HepG2 (cell line): ENCODE results near the gene SRCIN1. TPM values are rescaled to one million over a fixed set of nuclear protein-coding genes. Genes with fewer than 3 reads are reported as not detected.

Experiments
- ATM ChIP-seq: fragments of 450-650 bp; IDR thresholded peaks from 2 replicates; pipeline ENCODE4 v1.7.1; 2017; ENCODE audit warnings: mild to moderate bottlenecking, borderline replicate concordance
- CBX2 ChIP-seq, 2 experiments: fragments of 200-600 bp in 1 of 2; sonication (generic); formaldehyde crosslinking in 1 of 2; IDR thresholded peaks; 2 replicates each; pipeline versions ENCODE4 v1.7.0 to v1.8.1; 2018 to 2022; ENCODE audit warnings: low read depth in 2 of 2, low read length in 1 of 2, mild to moderate bottlenecking in 1 of 2, missing genetic modification reagents in 1 of 2
- EED ChIP-seq: sonication (generic); formaldehyde crosslinking; IDR thresholded peaks from 2 replicates; pipeline ENCODE4 v1.5.0; 2020; ENCODE audit warnings: mild to moderate bottlenecking, missing genetic modification reagents
- MIER2 ChIP-seq: IDR thresholded peaks from 2 replicates; pipeline ENCODE4 v1.6.1; 2016; ENCODE audit warnings: missing biosample characterization, missing genetic modification reagents
- NFIB ChIP-seq: sonication (generic); formaldehyde crosslinking; IDR thresholded peaks from 2 replicates; pipeline ENCODE4 v1.9.0; 2021; ENCODE audit warnings: missing genetic modification reagents, mild to moderate bottlenecking, borderline replicate concordance
- NRL ChIP-seq: sonication (generic); formaldehyde crosslinking; IDR thresholded peaks from 2 replicates; pipeline ENCODE4 v1.5.0; 2020; ENCODE audit warnings: missing genetic modification reagents, mild to moderate bottlenecking, moderate library complexity, borderline replicate concordance
- TARDBP ChIP-seq: sonication (generic); formaldehyde crosslinking; IDR thresholded peaks from 2 replicates; pipeline ENCODE4 v1.8.0; 2022; ENCODE audit warnings: mild to moderate bottlenecking, missing genetic modification reagents
- ZNF264 ChIP-seq: sonication (generic); formaldehyde crosslinking; IDR thresholded peaks from 2 replicates; pipeline ENCODE4 v1.4.0; 2020; ENCODE audit warnings: missing genetic modification reagents
- ZNF572 ChIP-seq: sonication (generic); formaldehyde crosslinking; IDR thresholded peaks from 2 replicates; pipeline ENCODE4 v1.5.1; 2020; ENCODE audit warnings: mild to moderate bottlenecking, missing genetic modification reagents
- ZNF841 ChIP-seq: sonication (generic); formaldehyde crosslinking; IDR thresholded peaks from 2 replicates; pipeline ENCODE4 v1.8.1; 2023; ENCODE audit warnings: missing genetic modification reagents, borderline replicate concordance
- polyA plus RNA-seq, 8 experiments: library from polyadenylated mRNA; depleted of rRNA in 3 of 8; stranded (reverse) in 7 of 8; unstranded in 1 of 8; fragments of >200 nt; fragmentation: Illumina TruSeq in 4 of 8; extraction: Trizol in 4 of 8; gene quantifications; 2 replicates each; pipeline versions ENCODE4 v1.2.1 to v1.2.3, GENCODE V29; 2011 to 2016; ENCODE audit warnings: low read depth in 4 of 8, missing spikeins in 1 of 8, mixed read lengths in 1 of 8; ENCODE audit not compliant: insufficient read depth in 1 of 8
- total RNA-seq, 5 experiments: library from RNA; depleted of rRNA; stranded (reverse); fragments of >200 nt; fragmentation: Illumina TruSeq; extraction: Trizol; gene quantifications; 2 replicates each; pipeline ENCODE4 v1.2.3, GENCODE V29; 2016; ENCODE audit warnings: low read depth in 1 of 5
- TF ChIP-seq, protein P1 (sequence below): sonication (generic); formaldehyde crosslinking; IDR thresholded peaks from 2 replicates; pipeline ENCODE4 v1.4.0; 2020; ENCODE audit warnings: missing genetic modification reagents, borderline replicate concordance
- TF ChIP-seq, protein P2 (sequence below): sonication (generic); formaldehyde crosslinking; IDR thresholded peaks from 2 replicates; pipeline ENCODE4 v1.8.0; 2022; ENCODE audit warnings: low read depth, missing genetic modification reagents
- TF ChIP-seq, protein P3 (sequence below): IDR thresholded peaks from 2 replicates; pipeline ENCODE4 v1.6.1; 2016

SRCIN1 gene
- total and polyA plus RNA-seq, 2 of the 13 experiments (the other 11 are each of a cell fraction or from before 2014, with no cell fraction given) = 1.2 to 9.6 TPM

DNA sequence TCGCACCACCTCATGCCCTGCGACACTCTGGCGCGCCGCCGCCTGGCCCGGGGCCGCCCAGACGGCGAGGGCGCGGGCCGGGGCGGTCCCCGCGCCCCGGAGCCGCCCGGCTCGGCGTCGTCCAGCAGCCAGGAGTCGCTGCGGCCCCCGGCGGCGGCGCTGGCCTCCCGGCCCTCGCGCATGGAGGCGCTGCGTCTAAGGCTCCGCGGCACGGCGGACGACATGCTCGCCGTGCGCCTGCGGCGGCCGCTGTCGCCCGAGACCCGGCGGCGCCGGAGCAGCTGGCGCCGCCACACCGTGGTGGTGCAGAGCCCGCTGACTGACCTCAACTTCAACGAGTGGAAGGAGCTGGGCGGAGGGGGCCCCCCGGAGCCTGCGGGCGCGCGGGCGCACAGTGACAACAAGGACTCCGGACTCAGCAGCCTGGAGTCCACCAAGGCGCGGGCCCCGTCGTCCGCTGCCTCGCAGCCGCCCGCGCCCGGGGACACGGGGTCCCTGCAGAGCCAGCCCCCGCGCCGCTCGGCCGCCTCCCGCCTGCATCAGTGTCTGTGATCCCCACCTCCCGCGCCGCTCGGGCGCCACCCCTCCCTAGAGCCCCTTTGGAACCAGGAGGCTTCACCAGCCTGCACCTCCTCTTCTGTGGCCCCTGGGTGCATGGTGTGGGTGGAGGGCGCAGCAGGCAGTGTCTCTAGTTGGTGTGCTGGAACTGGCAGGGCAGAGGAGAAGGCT lies 95.2 kb downstream of the SRCIN1 start (continued):
- TF ChIP-seq, protein P1, sequence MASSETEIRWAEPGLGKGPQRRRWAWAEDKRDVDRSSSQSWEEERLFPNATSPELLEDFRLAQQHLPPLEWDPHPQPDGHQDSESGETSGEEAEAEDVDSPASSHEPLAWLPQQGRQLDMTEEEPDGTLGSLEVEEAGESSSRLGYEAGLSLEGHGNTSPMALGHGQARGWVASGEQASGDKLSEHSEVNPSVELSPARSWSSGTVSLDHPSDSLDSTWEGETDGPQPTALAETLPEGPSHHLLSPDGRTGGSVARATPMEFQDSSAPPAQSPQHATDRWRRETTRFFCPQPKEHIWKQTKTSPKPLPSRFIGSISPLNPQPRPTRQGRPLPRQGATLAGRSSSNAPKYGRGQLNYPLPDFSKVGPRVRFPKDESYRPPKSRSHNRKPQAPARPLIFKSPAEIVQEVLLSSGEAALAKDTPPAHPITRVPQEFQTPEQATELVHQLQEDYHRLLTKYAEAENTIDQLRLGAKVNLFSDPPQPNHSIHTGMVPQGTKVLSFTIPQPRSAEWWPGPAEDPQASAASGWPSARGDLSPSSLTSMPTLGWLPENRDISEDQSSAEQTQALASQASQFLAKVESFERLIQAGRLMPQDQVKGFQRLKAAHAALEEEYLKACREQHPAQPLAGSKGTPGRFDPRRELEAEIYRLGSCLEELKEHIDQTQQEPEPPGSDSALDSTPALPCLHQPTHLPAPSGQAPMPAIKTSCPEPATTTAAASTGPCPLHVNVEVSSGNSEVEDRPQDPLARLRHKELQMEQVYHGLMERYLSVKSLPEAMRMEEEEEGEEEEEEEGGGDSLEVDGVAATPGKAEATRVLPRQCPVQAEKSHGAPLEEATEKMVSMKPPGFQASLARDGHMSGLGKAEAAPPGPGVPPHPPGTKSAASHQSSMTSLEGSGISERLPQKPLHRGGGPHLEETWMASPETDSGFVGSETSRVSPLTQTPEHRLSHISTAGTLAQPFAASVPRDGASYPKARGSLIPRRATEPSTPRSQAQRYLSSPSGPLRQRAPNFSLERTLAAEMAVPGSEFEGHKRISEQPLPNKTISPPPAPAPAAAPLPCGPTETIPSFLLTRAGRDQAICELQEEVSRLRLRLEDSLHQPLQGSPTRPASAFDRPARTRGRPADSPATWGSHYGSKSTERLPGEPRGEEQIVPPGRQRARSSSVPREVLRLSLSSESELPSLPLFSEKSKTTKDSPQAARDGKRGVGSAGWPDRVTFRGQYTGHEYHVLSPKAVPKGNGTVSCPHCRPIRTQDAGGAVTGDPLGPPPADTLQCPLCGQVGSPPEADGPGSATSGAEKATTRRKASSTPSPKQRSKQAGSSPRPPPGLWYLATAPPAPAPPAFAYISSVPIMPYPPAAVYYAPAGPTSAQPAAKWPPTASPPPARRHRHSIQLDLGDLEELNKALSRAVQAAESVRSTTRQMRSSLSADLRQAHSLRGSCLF (CRISPR knock-in tag) = no peak
- TF ChIP-seq ZNF841 (CRISPR knock-in tag) = no peak
- no peak for TF ChIP-seq CBX2 (IDR thresholded peaks at IDR 0.05; ENCODE audit: low read depth, low read length)
- no peak for TF ChIP-seq CBX2 (CRISPR knock-in tag; IDR thresholded peaks at IDR 0.05; ENCODE audit: low read depth)
- TF ChIP-seq NFIB (CRISPR knock-in tag) = no peak
- no peak for TF ChIP-seq TARDBP
- 0 out of 2 replicates have a peak, but pooled peaks have one; percentile 49 for TF ChIP-seq ZNF572 (CRISPR knock-in tag)
- TF ChIP-seq, protein P2, sequence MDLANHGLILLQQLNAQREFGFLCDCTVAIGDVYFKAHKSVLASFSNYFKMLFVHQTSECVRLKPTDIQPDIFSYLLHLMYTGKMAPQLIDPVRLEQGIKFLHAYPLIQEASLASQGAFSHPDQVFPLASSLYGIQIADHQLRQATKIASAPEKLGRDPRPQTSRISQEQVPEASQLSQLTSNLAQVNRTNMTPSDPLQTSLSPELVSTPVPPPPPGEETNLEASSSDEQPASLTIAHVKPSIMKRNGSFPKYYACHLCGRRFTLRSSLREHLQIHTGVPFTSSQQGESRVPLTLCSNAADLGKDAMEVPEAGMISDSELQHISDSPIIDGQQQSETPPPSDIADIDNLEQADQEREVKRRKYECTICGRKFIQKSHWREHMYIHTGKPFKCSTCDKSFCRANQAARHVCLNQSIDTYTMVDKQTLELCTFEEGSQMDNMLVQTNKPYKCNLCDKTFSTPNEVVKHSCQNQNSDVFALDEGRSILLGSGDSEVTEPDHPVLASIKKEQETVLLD (CRISPR knock-in tag) = no peak
- TF ChIP-seq, protein P3, sequence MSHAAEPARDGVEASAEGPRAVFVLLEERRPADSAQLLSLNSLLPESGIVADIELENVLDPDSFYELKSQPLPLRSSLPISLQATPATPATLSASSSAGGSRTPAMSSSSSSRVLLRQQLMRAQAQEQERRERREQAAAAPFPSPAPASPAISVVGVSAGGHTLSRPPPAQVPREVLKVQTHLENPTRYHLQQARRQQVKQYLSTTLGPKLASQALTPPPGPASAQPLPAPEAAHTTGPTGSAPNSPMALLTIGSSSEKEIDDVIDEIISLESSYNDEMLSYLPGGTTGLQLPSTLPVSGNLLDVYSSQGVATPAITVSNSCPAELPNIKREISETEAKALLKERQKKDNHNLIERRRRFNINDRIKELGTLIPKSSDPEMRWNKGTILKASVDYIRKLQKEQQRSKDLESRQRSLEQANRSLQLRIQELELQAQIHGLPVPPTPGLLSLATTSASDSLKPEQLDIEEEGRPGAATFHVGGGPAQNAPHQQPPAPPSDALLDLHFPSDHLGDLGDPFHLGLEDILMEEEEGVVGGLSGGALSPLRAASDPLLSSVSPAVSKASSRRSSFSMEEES (CRISPR knock-in tag) = no peak
- TF ChIP-seq EED (CRISPR knock-in tag) = no peak
- no peak for TF ChIP-seq NRL (CRISPR knock-in tag)
- TF ChIP-seq ATM = no peak
- TF ChIP-seq ZNF264 (CRISPR knock-in tag) = no peak
- TF ChIP-seq MIER2 (CRISPR knock-in tag) = no peak
